GM21360 (cell line): ENCODE results near the gene CDK11B.
A peak's percentile ranks its signal among the peaks of the same experiment; 100 is the strongest.
"Not testable (repeated sequence)": the region's sequence is repeated elsewhere in the genome, so short reads cannot be mapped to it uniquely, and the experiment has no call there.

ENCODE experiments used
- ATAC-seq: cut with Tn5 transposase; IDR thresholded peaks from one replicate; pipeline ENCODE4 v1.9.1; 2021; ENCODE audit warnings: mild to moderate bottlenecking, moderate library complexity; ENCODE audit not compliant: unreplicated experiment

CDK11B gene

GRCh38 chr1:1683104-1683905 lies 24.5 kb upstream of the CDK11B start:
- no peak for ATAC-seq

GRCh38 chr1:1680912-1681273 lies 22.1 kb upstream of the CDK11B start:
- no peak for ATAC-seq

- no peak for ATAC-seq
Measured at GRCh38 chr1:1680031-1680911, 21.5 kb upstream of the CDK11B start.

GRCh38 chr1:1678581-1679380 lies 20.0 kb upstream of the CDK11B start:
- ATAC-seq = peak; percentile 39

- ATAC-seq = peak; percentile 43
Measured at GRCh38 chr1:1677718-1678580, 19.1 kb upstream of the CDK11B start.

- ATAC-seq = not testable (repeated sequence)
Measured at GRCh38 chr1:1676087-1676486, 17.3 kb upstream of the CDK11B start.

GRCh38 chr1:1675218-1675617 lies 16.4 kb upstream of the CDK11B start:
- not testable (repeated sequence) for ATAC-seq

GRCh38 chr1:1674806-1675205 lies 16.0 kb upstream of the CDK11B start:
- ATAC-seq = not testable (repeated sequence)

GRCh38 chr1:1672181-1672965 lies 13.6 kb upstream of the CDK11B start:
- ATAC-seq = no peak

- no peak for ATAC-seq
Measured at GRCh38 chr1:1671365-1672119, 12.7 kb upstream of the CDK11B start.

GRCh38 chr1:1670866-1671265 lies 12.1 kb upstream of the CDK11B start:
- no peak for ATAC-seq

GRCh38 chr1:1669468-1670440 lies 10.9 kb upstream of the CDK11B start:
- ATAC-seq = no peak

- ATAC-seq = no peak
Measured at GRCh38 chr1:1666526-1666925, 7.7 kb upstream of the CDK11B start.

- ATAC-seq = no peak
Measured at GRCh38 chr1:1665815-1666251, 7.0 kb upstream of the CDK11B start.

- no peak for ATAC-seq
Measured at GRCh38 chr1:1664941-1665814, 6.4 kb upstream of the CDK11B start.

GRCh38 chr1:1664318-1664717 lies 5.5 kb upstream of the CDK11B start:
- ATAC-seq = not testable (repeated sequence)
